Cardiac muscle cell (in vitro differentiated cells and primary cell): ENCODE results near the gene HSFX3. TPM values are rescaled to one million over a fixed set of nuclear protein-coding genes. Genes with fewer than 3 reads are reported as not detected.
"Not testable (repeated sequence)": the region's sequence is repeated elsewhere in the genome, so short reads cannot be mapped to it uniquely, and the experiment has no call there.

Experiments used
- DNase-seq, 2 donors: peaks; one replicate each; pipeline versions ENCODE4 v3.0.0 to v3.0.0-alpha.2; 2010 to 2017; ENCODE audit warnings: low read depth in 1 of 2, low spot score in 1 of 2
- H3K27ac ChIP-seq: fragments of 200-600 bp; sonication (generic); 2 replicates; pipeline ENCODE4 v1.5.1; 2016
- H3K27me3 ChIP-seq: fragments of 200-600 bp; sonication (generic); 2 replicates; pipeline ENCODE4 v1.6.0; 2016; ENCODE audit warnings: control low read depth
- H3K36me3 ChIP-seq: fragments of 200-600 bp; sonication (generic); 2 replicates; pipeline ENCODE4 v1.5.1; 2016; ENCODE audit warnings: control low read depth
- H3K4me1 ChIP-seq: fragments of 200-600 bp; sonication (generic); 2 replicates; pipeline ENCODE4 v1.8.1; 2017; ENCODE audit warnings: low read depth, mild to moderate bottlenecking, mixed run types
- H3K4me3 ChIP-seq: fragments of 200-600 bp; sonication (generic); 2 replicates; pipeline ENCODE4 v1.5.1; 2016; ENCODE audit warnings: mild to moderate bottlenecking
- H3K9me3 ChIP-seq: fragments of 200-600 bp; sonication (generic); 2 replicates; pipeline ENCODE4 v1.5.1; 2017; ENCODE audit warnings: low read depth, mild to moderate bottlenecking, control low read depth
- CTCF ChIP-seq: IDR thresholded peaks from 2 replicates; pipeline ENCODE4 v1.5.1; 2012; ENCODE audit warnings: low read depth, mild to moderate bottlenecking, low read length
- polyA plus RNA-seq: library from polyadenylated mRNA; unstranded; fragments of >200 nt; fragmentation: Nextera tagmentation; extraction: Ambion mirVana; gene quantifications from 2 replicates; pipeline ENCODE4 v1.2.1, GENCODE V29; 2016
- total RNA-seq: library from RNA; depleted of rRNA; stranded (reverse); fragments of >200 nt; gene quantifications from 2 replicates; pipeline ENCODE4 v1.2.3, GENCODE V29; 2016

HSFX3 gene
- total RNA-seq (not detected in 2 replicates), polyA plus RNA-seq (not detected in 2 replicates)

- H3K4me3 ChIP-seq, DNase-seq, H3K36me3 ChIP-seq, H3K9me3 ChIP-seq, H3K4me1 ChIP-seq, H3K27ac ChIP-seq, H3K27me3 ChIP-seq: not testable (repeated sequence)
Measured at GRCh38 chrX:149549701-149550100, at the start of gene HSFX3. Gene HSFX3 (minus strand): TSS chrX:149549924. CDS start chrX:149549852, 72 bp downstream.

- not testable (repeated sequence) for H3K27me3 ChIP-seq, H3K36me3 ChIP-seq, DNase-seq, H3K4me3 ChIP-seq, H3K4me1 ChIP-seq, H3K27ac ChIP-seq, H3K9me3 ChIP-seq
Measured at GRCh38 chrX:149598603-149599002, 48.9 kb upstream of the HSFX3 start.

- H3K4me3 ChIP-seq, H3K27me3 ChIP-seq, H3K9me3 ChIP-seq, DNase-seq, H3K4me1 ChIP-seq, H3K36me3 ChIP-seq, H3K27ac ChIP-seq: not testable (repeated sequence)
Measured at GRCh38 chrX:149595943-149596342, 46.2 kb upstream of the HSFX3 start.

GRCh38 chrX:149595214-149595613, 45.5 kb upstream of the HSFX3 start, which contains the start of gene HSFX2:
Gene HSFX2 (minus strand): TSS chrX:149595314. CDS start chrX:149594700, 614 bp downstream.
- not testable (repeated sequence) for H3K27me3 ChIP-seq, H3K4me1 ChIP-seq, H3K27ac ChIP-seq, H3K9me3 ChIP-seq, H3K36me3 ChIP-seq, DNase-seq, H3K4me3 ChIP-seq

GRCh38 chrX:149590993-149591392, 41.3 kb upstream of the HSFX3 start:
- H3K27me3 ChIP-seq, H3K9me3 ChIP-seq, H3K27ac ChIP-seq, DNase-seq, H3K4me1 ChIP-seq, H3K4me3 ChIP-seq, H3K36me3 ChIP-seq: not testable (repeated sequence)

GRCh38 chrX:149587359-149587758, 37.6 kb upstream of the HSFX3 start, which contains the start of gene MAGEA9B:
Gene MAGEA9B (minus strand): TSS chrX:149587459. CDS start chrX:149583179, 4,280 bp downstream.
- not testable (repeated sequence) for H3K9me3 ChIP-seq, DNase-seq, H3K27ac ChIP-seq, H3K4me1 ChIP-seq, H3K36me3 ChIP-seq, H3K27me3 ChIP-seq, H3K4me3 ChIP-seq

- H3K36me3 ChIP-seq, H3K4me3 ChIP-seq, H3K9me3 ChIP-seq, H3K4me1 ChIP-seq, DNase-seq, H3K27me3 ChIP-seq, H3K27ac ChIP-seq: not testable (repeated sequence)
Measured at GRCh38 chrX:149585631-149586030, 35.9 kb upstream of the HSFX3 start.

- H3K36me3 ChIP-seq, DNase-seq, H3K9me3 ChIP-seq, H3K4me1 ChIP-seq, H3K27me3 ChIP-seq, H3K4me3 ChIP-seq, H3K27ac ChIP-seq: not testable (repeated sequence)
Measured at GRCh38 chrX:149573456-149573855, 23.7 kb upstream of the HSFX3 start.

- Histone ChIP-seq H3K27me3 (no peaks in the 10 kb centered on the region), H3K36me3 (no peaks in the 10 kb centered on the region), H3K4me3 (no peak overlapping the region), H3K9me3 (no peaks in the 10 kb centered on the region), H3K4me1 (no peaks in the 10 kb centered on the region), H3K27ac (no peak overlapping the region)
- TF ChIP-seq CTCF: no peak
- no peak for DNase-seq
Measured at GRCh38 chrX:149572743-149573142, 23.0 kb upstream of the HSFX3 start.

- Histone ChIP-seq H3K9me3 (no peaks in the 10 kb centered on the region), H3K36me3 (no peaks in the 10 kb centered on the region), H3K4me1 (no peaks in the 10 kb centered on the region), H3K27me3 (no peaks in the 10 kb centered on the region), H3K27ac (no peak overlapping the region), H3K4me3 (no peak overlapping the region)
- no peak for DNase-seq
- no peak for TF ChIP-seq CTCF
Measured at GRCh38 chrX:149571770-149572169, 22.0 kb upstream of the HSFX3 start.
